HG03103 (cell line): ENCODE results near the gene RPL26.
"Not testable (repeated sequence)": the region's sequence is repeated elsewhere in the genome, so short reads cannot be mapped to it uniquely, and the experiment has no call there.

Source experiments
- ATAC-seq: cut with Tn5 transposase; IDR thresholded peaks from one replicate; pipeline ENCODE4 v1.9.1; 2021; ENCODE audit warnings: low read depth; ENCODE audit not compliant: unreplicated experiment

RPL26 gene

DNA sequence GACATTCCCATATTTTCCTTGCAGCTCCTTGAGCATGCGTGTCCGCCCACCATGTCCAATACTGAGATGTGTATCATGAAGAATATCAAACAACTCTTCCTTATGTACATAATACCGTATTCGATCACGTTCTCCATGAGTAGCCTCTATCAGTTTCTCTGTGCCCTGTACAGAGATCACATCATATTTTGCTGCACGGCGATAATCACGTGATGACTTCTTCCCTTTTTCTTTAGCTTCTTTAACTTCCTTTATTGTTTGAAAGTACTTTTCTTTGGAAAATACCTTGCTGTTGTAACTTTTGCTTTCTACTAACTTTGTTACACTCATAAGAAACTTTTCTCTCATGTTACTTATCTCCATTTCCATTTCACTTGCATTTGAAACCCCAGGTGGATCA is 13.0 kb downstream of the RPL26 start:
- ATAC-seq = no peak

- no peak for ATAC-seq
Measured at GRCh38 chr17:8368193-8368592, 14.8 kb downstream of the RPL26 start.

DNA sequence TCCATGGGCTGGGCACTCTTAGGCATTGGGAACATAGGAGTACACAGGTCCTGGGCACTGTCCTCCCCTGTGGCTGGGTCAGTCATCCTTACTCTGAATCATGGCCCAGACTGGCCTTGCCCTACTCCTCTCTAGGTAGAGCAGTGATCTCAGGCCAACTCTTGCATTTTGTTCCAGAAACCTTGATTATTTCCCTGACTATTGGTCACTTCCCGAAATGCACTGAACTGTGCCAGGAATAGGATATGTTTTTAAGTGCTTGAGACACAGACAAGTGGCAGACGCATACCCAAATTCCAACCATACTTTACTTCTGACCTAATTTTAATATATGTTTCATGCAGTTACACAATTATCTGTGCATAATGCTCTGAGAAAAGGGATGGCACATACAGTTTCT is 16.8 kb downstream of the RPL26 start:
- ATAC-seq = no peak

DNA sequence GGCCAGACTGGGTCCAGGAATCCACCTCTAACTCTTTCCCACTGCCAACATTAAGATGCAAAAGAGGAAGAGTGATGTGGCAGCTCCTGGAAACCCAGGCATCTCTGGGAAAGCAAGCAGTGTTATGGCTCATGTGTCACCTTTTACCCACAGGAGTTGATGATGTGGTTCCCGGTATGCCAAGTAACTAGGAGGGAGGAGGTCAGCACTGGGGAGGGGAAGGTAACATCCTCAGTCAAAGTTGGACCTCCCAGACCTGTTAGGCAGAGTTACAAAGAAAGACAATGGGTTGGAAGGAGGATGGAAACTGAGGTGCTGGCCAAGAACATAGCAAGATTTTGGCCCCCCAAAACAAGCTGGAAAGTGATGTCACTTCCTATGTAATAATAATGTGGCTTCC is 17.9 kb downstream of the RPL26 start:
- no peak for ATAC-seq

DNA sequence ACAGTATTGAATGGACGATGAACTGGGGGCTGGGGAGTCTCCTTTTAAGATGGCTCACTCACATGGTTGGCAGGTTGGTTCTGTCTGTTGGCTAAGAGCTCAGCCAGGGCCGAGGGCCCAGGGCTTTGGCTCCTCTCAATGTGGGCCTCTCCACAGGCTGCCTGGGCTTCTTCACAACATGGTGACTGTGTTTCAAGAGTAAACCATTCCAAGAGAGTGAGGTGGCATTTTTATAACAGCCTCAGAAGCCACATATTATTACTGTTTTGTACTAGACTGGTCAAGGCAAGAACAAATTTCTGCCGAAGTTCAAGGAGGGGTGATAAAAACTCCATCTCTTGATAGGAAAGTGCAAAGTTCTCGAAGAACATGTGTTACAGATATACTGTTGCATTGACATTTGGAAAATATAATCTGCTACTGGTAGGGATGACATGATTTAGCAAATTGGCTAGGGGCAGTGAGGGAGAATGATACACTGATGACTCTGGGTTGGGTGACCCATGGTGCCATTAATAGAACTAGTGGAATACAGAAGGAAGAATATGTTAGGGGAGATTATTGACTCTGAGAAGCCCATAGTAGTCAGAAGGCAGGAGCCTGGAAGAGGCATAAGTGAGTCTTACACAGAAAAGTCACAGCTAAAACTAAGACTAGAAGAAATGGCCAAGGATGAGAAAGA is 20.2 kb downstream of the RPL26 start:
- no peak for ATAC-seq

- no peak for ATAC-seq
Measured at GRCh38 chr17:8360751-8361150, 22.2 kb downstream of the RPL26 start.

DNA sequence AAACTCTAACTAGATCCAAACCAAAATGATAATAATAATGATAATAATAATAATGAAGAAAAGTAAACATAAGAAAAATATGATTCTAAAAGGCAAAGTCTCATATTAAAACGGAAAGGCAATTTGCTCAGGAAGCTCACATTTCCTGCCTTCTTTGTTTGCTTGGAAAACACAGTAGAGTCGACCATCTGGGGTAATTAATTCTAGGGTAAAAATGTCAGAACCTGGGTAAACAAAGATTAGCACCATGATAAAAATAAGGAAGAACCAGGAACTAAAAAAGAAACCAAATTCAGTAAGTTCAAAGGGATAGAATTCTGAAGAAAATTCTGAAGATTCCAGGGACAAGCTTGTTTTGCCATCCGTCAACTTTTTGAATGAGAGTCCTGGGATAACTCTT is 22.7 kb downstream of the RPL26 start:
- ATAC-seq = no peak

- no peak for ATAC-seq
Measured at GRCh38 chr17:8359769-8360168, 23.2 kb downstream of the RPL26 start.

- ATAC-seq = no peak
Measured at GRCh38 chr17:8357910-8358309, 25.1 kb downstream of the RPL26 start.

- no peak for ATAC-seq
Measured at GRCh38 chr17:8354236-8354635, 28.8 kb downstream of the RPL26 start.

DNA sequence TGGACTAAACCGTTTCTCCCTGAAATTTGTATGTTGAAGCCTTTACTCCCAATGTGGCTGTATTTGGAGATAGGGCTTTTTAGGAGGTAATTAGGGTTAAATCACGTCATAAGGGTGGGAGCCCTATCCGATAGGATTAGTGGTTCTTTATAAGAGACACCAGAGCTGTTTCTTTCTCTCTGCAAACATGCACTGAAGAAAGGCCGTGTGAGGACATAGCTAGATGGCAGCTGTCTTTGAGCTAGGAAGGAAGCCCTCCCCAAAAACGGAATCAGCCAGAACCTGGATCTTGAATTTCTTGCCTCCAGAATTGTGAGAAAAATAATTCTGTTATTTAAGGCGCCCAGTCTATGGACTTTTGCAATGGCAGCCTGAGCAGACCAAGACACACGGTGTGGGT is 29.3 kb downstream of the RPL26 start:
- no peak for ATAC-seq

GRCh38 chr17:8350339-8350738 is 32.7 kb downstream of the RPL26 start:
- no peak for ATAC-seq

DNA sequence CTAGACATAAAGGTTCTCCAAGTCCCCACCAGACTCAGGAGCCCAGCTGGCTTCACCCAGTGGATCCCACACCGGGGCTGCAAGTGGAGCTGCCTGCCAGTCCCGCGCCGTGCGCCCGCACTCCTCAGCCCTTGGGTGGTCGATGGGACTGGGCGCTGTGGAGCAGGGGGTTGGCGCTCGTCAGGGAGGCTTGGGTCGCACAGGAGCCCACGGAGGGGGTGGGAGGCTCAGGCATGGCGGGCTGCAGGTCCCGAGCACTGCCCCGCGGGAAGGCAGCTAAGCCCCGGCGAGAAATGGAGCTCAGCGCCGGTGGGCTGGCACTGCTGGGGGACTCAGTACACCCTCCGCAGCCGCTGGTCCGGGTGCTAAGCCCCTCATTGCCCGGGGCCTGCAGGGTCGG is 36.0 kb downstream of the RPL26 start:
- not testable (repeated sequence) for ATAC-seq

GRCh38 chr17:8345951-8346665 is 36.9 kb downstream of the RPL26 start:
- ATAC-seq = no peak

- no peak for ATAC-seq
Measured at GRCh38 chr17:8345052-8345690, 37.8 kb downstream of the RPL26 start.

GRCh38 chr17:8341456-8341855 is 41.5 kb downstream of the RPL26 start:
- no peak for ATAC-seq

DNA sequence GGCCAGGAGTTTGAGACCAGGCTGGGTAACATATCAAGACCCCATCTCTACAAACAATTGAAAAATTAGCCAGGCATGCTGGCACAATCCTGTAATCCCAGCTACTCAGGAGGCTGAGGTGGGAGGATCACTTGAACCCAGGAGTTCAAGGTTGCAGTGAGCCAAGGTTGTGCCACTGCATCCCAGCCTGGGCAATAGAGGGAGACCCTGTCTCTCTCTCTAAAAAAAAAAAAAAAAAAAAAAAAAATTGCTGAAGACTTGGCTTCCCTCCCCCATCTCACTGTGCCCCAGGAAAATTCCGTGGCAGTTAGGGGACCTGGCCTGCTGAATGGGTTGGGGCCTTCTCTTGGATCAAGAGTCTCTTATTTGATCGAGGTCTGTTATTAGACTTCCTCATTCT is 43.5 kb downstream of the RPL26 start, which contains the start of gene ODF4:
TSS of gene ODF4 (plus strand) at position 301 of the 400 bp plus-strand sequence. CDS start 212 bp downstream, outside the sequence.
- no peak for ATAC-seq

GRCh38 chr17:8338753-8339140 is 44.2 kb downstream of the RPL26 start:
- ATAC-seq = no peak

- ATAC-seq = no peak
Measured at GRCh38 chr17:8337802-8338752, 44.9 kb downstream of the RPL26 start.

- ATAC-seq = no peak
Measured at GRCh38 chr17:8333281-8333680, 49.7 kb downstream of the RPL26 start.

- no peak for ATAC-seq
Measured at GRCh38 chr17:8332688-8333087, 50.3 kb downstream of the RPL26 start.
